GM19240 (cell line): ENCODE data around the gene SYNE1.
"Not testable (repeated sequence)": the region's sequence is repeated elsewhere in the genome, so short reads cannot be mapped to it uniquely, and the experiment has no call there.

Source experiments
- DNase-seq: peaks from one replicate; pipeline ENCODE4 v3.0.0; 2011; ENCODE audit warnings: low spot score; ENCODE audit not compliant: insufficient read length

The SYNE1 gene

DNA sequence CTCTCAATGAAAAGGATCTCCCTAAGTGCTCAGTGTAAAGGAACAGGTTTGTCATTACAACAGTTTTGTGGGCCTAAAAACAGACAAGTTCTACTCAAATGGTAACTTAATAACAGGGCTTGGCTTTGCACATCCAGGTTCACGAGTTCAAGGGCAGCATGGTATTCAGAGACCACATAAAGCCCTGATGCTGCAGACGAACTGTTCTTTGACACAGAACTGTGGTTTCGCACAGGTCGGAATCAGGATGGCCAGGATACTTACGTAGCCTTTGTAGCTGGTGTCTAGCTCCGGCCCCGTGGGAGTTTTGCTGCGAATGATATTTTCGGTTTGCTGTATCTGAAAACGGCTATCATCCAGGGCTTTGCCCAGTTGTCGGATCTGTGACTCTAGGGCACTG is 493.8 kb downstream of the SYNE1 start:
- DNase-seq: no peak

DNA sequence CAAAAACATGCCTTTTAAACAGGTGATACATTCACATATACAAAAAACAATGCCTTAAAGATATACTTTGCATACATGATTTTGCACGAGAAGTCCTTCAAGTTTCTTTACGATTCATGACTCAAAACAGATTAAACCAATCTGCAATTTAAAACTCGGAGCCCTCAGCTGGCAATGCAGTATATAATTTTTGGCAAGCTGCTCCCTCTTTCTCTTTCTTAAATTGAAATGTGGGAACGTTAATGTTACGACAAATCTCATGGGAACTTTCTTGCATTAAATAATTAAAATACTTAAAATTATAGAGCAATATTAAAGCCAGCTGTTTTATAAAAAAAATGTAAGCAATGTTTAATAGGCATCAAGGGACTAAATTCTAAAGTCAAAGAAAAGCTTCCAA is 495.1 kb downstream of the SYNE1 start:
- DNase-seq: no peak

DNA sequence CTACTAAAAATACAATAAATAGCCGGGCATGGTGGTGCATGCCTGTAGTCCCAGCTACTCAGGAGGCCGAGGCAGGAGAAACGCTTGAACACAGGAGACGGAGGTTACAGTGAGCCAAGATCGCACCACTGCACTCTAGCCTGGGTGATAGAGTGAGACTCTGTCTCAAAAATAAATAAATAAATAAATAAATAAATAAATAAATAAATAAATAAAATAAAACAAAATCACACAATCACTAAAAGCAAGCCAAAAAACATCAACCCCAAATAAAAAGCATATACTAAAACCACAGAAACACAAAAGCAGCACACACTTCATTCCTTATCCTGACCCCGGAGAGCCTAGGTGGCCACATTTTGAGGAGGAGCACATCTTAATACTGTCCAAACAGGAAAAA is 498.8 kb downstream of the SYNE1 start:
- DNase-seq: not testable (repeated sequence)

DNA sequence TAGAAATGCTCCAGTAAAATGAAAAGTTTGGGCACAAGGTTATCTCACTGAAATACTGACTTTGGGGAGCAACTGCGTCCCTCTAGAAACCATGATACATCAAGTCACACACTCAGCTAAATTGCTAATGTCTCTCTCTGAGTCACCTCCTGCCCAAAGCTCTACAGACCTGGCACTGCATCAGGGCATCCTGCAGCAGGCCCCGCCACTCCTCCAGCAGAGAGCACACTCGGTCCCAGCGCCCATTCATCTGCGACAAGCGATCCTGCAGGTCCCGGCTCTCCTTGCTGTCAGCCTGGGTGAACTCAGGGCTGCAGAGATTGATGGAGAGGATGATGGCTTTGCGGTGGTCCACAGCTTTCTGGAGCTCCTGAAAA is 500.7 kb downstream of the SYNE1 start:
- DNase-seq: no peak

DNA sequence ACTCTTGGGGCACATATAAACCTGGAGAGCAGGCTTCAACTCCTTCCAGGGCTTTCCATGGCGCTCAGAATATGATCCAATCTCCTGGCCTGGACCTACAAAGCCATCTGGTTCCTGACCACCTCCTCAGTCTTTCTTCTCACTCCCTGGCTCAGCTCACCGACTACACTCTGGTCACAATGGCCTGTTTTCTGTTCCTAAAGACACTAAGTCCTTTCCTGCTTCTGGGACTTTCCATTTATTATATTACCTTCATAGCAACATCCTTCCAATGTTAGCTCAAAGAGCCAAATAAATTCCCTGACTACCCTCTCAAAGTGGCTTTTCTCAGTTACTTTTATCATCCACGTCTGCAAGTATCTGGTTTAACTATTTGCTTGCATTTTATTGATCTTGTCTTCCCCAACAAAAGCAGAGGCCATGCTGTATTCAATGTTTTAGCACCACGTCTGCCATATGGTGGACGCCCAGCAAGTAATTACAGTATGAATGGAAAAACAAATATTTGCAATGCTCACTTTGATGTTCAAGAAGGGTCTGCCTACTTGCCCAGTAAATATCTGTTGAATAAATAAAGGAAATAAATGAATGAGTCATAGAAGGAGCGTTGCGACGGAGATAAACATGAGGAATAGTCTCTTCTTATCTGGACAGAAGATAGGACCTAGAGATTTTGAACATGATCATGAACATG is 501.3 kb downstream of the SYNE1 start:
- DNase-seq: no peak

DNA sequence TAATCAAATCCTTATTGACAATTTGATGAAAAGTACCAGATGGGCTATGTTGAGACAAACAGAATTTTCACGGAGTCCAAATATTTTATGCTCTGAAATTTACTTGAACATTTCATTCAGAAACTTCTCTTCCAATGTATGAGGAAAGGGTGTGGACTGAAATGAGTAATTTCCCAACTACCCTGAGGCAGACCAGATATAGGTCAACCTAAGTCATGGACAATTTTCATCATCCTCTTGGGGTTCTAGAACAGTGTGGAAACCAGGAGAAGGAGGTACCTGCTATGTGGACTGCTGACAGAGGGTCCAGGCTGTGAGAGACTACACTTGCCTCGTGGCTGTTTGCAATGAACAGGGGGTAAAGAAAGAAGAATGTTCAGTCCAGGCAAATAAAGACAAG is 506.7 kb downstream of the SYNE1 start:
- no peak for DNase-seq

DNA sequence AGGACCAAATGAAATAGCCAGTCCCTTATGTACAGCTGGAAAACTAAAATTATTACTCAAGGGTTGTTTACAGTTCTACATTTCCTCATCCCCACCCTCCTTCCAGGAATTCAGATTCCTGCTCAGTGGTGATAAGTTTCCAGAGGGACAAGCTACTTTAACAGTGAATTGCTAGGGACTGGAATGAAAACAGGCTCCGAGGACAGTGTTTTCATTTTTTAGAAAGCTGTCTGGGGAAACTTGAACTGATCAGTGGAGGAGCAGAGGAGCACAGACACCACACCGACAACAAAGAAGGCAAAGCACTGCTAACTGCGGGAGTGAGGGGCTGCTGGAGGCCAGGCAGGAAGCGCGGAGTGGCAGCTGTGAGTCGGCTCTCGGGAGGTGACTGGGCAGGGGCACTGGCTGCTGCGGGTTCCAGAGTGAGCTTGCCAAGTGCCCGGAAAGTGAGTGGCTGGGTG is 507.4 kb downstream of the SYNE1 start:
- no peak for DNase-seq

DNA sequence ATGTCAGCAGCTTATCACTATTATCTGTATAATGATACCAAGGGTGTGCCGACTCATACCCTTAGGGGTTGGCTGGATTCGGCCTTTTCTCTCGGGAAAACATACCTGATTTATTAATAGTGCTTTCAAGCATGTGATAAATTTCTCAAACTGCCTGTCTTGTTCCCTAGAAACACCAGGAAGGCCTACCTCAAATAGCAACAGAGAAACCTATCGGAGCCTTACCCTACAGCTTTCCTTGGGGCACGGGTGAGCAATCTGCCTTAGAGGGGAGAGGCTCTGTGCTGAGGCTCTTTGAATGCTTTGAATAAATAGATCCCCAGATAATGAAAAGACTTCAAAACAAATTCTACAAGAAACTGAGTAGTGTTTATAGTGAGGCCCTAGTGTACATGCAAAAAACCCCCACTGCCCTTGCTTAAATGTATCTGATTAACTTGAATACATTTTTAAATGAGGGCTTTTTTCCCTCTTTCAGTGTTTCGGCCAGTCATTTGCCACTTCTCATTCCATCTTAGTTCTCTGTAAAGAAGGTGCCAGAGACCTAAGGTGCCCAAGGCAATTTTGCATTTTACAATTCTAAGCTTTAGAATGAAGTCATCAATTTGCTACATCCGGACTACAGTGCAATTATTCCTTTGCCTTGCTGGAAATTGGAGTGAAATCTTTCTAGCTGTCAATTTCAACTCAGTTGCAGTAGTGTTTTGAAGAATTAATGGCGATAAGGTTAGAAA is 509.6 kb downstream of the SYNE1 start:
- DNase-seq: no peak

DNA sequence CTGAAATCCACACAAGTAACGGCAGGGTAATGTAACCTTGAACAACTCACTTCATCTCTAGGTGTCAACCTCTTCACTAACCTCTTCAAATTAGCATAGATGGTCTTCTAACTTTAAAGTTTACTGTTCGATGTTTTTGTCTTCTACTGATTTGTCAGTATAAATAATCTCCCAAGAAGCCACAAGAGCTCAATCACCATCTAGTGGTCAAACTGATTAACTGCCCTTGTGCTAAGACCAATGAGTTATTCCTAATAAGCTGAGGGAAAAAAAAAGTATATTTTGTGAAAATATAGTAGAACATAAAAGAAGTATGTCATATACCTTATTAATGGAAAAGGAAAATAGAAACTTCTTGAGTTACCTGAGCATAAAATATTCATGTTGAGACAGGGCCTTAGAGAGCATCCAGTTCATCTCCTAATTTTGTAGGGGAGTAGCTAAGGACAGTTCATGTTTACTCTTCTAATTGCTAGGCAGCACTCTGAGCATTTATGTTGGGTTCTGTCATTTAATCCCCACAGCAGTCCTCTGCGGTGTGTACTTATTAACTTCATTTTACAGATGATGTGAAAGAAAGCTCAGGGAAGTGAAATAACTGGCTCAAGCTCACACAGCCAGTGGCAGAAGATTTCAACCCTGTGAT is 512.6 kb downstream of the SYNE1 start:
- no peak for DNase-seq

DNA sequence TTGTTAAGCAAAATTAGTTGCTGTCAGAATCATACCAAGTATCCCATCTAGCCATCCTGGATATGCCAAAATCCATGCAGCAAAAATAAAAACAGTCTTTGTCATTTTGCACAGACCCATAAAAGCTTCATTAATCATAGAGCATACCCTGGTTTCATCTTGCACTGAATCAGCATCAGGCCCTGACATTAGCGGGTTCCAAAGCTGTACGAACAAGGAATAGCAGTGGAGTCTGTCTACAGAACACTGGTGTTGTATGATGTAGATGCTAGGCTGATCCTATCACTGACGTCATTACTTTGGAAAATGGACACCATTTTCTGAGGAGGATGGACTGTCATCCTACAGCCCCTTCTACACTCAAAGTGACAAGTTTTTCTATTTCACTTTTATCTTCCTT is 514.1 kb downstream of the SYNE1 start:
- no peak for DNase-seq

DNA sequence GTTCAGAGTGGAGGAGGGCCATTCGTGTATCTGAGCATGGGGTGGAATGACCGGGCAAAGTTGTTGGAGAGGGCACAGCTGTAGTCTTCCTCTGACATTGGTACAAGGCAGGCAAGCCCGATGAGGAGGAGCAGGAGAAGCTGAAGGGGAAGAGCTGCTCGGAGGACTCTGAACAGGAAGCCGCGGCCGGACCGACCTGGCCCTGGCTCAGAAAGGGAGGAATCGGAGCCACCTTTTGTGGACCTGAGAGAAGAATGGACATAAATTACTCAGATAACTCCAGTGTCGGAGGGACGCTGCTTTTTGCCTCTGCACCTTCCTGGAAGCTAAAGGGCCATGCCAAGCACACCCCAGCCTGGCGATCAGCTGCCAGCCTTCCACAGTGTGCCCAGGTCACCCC is 514.7 kb downstream of the SYNE1 start:
- DNase-seq: no peak

DNA sequence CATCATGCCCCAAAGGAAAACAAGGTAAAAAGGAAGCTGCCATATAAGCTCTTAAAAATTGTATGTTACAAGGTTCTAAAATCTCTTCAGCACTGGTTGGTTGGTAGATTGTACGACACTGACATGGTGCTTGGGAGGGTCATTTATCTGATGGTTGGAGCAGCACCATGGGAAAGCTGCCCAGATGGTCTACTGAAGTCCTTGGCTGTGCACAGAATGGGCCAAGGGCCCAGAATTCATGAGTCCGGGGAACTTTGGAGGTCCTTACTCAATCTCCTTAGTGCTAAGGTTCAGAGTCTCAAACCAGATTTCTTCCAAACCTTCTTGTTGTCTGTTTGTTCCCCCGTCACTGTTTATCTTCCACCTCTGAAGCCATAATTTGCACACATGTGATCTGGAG is 515.3 kb downstream of the SYNE1 start:
- DNase-seq: no peak

DNA sequence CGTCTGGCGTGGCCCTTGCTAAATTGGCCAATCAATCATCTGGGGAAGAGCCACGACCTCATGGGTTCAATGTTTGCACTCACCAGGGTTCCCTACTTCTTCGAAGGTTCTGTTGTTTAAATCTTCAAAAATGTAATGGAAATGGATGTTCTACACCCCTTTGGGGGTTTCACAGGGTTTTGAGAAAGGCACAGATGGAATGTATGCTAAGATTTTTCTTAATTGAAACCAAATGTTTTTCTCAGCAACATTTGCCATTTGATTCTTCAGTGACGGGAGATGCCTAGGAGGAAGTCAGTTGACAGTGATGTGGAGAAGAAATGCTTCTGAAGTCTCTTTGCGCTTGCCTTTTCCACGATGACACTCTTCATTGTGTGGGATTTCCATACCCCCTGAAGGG is 517.3 kb downstream of the SYNE1 start:
- no peak for DNase-seq

DNA sequence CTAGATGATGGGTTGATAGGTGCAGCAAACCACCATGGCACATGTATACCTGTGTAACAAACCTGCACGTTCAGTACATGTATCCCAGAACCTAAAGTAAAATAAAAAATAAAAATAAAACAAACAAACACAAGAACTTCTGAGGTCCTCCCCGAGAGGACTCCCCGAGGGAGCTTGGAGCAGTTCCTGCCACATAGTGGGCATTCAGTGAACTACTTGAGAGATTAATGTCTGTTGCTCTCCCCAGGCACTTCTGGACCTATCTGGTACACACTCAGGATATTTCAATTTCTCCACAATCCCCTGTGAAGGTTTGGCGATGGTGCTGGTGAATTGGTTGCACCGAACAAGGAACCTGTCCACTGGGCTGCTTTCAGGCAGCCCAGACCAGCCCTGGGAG is 518.5 kb downstream of the SYNE1 start:
- DNase-seq: no peak

DNA sequence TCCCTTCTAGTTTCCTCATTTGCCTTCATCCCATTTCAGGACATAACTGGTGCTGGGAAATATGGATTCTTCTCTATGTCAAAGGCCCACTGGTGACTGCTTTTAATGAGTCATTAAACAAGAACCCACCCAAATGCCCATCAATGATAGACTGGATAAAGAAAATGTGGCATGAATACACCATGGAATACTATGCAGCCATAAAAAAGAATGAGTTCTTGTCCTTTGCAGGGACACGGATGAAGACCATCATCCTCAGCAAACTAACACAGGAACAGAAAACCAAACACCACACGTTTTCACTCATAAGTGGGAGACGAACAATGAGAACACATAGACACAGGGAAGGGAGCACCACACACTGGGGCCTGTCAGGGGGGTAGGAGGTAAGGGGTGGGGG is 518.9 kb downstream of the SYNE1 start:
- no peak for DNase-seq

DNA sequence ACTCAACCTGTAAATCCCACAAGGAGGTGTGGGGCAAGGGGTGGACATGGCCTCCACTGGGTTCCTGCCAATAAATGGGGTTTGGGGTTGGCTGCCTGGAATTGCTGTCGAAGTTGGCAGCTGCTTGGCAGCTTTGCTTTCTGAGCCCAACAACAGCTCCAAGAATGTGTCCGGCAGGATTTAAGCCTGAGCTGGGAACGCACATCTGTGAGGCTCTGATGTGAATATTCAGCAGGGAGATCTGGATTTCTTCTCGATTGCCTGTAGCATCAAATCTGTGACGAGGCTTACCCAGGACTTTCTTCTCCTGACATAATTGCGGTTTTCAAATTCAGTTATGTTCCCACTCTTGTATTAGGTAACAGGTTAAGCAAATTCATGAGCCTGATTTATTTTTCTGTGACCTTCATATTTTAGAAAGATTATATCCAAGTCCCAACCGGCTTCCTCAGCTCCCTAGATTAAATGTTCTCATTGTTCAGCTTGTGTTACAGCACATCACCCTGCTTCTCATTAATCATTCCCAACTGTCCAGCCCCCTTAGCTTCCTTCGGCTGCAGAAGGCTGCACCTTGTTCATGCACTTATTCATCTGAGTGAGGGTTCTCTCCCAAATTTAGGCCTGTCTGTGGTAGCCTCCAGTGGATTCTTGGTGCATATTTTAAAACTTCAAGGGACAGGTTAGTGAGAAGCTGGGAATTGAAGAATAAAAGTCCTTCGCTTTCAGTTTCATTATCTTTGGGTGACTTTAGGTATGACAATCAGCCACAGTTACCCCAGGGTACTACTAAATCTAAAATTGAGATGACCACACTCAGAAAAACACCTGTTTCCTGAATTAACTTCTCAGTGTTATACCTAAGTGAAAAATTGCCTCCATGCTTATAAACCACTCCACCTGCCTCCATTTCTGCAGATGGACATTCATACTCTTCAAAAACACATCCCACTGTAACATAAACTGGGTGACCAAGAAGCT is 519.7 kb downstream of the SYNE1 start:
- no peak for DNase-seq

DNA sequence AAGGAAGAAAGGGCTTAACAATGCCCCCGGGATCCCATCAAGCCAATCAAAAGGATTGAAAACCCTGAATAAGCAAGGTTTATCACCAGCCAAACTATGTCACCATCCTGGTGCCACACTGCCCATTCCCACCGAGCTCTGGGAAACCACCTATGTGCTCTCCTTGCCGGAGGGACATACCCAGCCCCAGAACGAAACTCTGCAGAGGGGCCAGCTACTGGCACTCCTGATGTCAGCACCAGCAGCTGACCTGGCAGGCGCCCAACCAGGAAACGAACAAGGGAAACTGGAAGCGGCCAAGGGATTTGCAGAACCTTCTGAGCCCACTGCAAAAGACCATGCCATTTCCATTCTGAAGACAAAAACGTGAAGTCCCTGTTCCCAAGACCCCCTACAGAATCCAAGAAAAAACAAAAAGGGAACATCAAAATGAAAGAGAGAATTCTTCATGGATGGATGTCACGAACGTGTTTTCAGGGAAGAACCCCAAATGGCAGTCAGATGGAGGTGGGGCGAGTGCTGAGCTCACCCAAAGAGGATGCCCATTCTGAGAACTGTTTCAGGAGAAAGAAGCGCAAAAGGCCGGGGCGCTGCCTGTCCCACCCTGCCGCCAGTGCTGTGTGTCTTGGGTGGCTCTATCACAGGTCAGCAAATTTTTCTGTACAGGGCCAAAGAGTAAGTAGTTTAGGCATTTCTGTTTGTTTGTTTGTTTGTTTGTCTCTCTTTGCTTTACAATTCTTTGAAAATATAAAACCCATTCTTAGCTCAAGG is 524.5 kb downstream of the SYNE1 start:
- no peak for DNase-seq

DNA sequence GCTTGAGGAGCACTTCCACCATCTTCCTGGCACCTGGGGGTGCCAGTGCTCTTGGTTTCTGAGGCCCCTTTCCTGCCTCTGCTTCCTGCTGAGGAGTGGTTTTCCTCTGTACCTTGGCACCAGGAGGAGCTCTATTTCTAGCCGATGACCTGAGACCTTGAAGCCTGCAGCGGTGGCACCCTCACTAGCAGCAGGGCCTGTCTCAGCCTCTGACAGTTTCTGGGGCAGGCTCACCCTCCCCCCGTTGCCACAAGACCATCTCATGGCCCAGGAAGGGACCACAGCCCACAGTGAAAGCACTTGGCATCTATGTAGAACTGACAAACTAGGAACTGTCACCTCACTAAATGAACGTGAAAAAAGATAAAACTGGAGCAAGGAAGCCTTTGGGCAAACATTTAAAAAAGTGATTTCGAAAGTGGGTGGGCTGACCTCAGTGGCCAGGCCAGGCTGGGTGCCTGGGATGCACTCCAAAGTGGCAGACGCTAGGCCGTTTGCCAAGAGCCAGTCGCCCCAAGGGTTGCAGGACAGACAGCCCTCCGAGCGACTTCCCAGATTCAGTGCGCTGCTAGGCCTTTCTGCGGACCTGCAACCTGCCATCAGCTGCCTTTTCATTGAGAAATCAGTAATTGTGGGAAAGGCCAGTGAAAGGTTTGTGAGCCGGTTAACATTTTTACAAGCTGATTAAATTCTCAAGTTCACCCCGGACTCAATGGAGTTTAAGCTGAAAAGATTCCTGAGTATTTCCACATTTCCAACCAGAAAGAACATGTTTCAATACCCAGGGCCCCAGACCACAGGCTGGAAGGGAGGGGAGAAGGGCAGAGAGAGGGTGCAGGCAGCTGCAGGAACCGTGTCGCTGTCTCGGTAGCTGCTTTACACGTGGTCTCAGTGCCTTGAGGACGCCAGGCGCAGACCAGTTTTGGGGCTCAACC is 526.0 kb downstream of the SYNE1 start:
- no peak for DNase-seq

DNA sequence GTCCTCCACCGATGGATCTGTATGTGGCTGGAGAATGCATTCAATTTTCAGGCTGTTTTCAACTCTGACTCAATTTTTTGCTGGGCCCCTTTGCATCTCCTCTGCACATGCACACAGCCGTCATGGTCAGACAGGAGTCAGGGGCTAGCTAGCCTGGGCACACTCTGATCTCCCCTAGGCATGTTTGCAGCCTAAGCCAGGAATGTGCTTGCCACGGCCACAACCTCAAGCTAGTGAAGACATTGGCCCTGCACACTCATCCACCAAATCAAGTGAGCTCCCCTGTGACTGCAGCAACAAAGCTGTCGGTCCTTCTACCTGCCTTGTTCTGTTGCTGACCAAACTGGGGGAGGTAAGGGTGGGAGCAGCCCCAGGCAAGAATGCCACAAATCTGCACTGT is 529.2 kb downstream of the SYNE1 start:
- no peak for DNase-seq

DNA sequence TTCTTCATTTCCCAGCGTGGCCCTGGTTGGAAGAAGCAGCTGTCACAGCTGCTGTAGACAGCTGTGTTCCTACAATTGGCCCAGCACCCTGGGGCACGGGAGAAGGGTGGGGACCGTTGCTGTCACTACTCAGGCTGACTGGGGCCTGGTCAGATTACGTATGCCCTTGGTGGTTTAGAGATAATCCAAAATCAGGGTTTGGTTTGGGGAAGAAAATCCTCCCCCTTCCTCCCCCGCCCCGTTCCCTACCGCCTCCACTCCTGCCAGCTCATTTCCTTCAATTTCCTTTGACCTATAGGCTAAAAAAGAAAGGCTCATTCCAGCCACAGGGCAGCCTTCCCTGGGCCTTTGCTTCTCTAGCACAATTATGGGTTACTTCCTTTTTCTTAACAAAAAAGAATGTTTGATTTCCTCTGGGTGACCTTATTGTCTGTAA is 537.0 kb downstream of the SYNE1 start:
- DNase-seq: no peak
